H9 (cell line): Measurements from ENCODE around the gene DHRSX. TPM values are rescaled to one million over a fixed set of nuclear protein-coding genes. Genes with fewer than 3 reads are reported as not detected.

Experiments used
- DNase-seq: peaks from one replicate; pipeline ENCODE4 v3.0.0-alpha.2; 2017
- H2AFZ ChIP-seq: one replicate; pipeline ENCODE4 v1.6.1; 2013; ENCODE audit warnings: mild to moderate bottlenecking, low read length, control low read depth, moderate library complexity
- H2AK5ac ChIP-seq: 2 replicates; pipeline ENCODE4 v1.6.1; 2013; ENCODE audit warnings: low read length, control low read depth, mixed read lengths; ENCODE audit not compliant: insufficient read length
- H2BK120ac ChIP-seq: one replicate; pipeline ENCODE4 v1.6.1; 2013; ENCODE audit warnings: low read depth, mild to moderate bottlenecking, low read length, control low read depth, inconsistent platforms; ENCODE audit not compliant: poor library complexity, severe bottlenecking
- H2BK12ac ChIP-seq: 2 replicates; pipeline ENCODE4 v1.6.1; 2013; ENCODE audit warnings: low read length, control low read depth, mixed read lengths, low read depth; ENCODE audit not compliant: insufficient read length
- H2BK15ac ChIP-seq: 2 replicates; pipeline ENCODE4 v1.6.1; 2013; ENCODE audit warnings: low read depth, low read length, control low read depth
- H2BK20ac ChIP-seq: one replicate; pipeline ENCODE4 v1.6.1; 2013; ENCODE audit warnings: low read depth, mild to moderate bottlenecking, low read length, control low read depth, inconsistent platforms; ENCODE audit not compliant: poor library complexity, severe bottlenecking
- H2BK5ac ChIP-seq: 2 replicates; pipeline ENCODE4 v1.6.1; 2013; ENCODE audit warnings: low read length, control low read depth, mixed read lengths; ENCODE audit not compliant: insufficient read length
- H3K14ac ChIP-seq: 2 replicates; pipeline ENCODE4 v1.6.1; 2013; ENCODE audit warnings: low read length, control low read depth; ENCODE audit not compliant: insufficient read depth
- H3K18ac ChIP-seq: 2 replicates; pipeline ENCODE4 v1.6.1; 2013; ENCODE audit warnings: low read depth, mild to moderate bottlenecking, mixed read lengths, low read length, control low read depth; ENCODE audit not compliant: insufficient read length
- H3K23ac ChIP-seq: 2 replicates; pipeline ENCODE4 v1.6.1; 2013; ENCODE audit warnings: low read length, control low read depth, mixed read lengths, low read depth; ENCODE audit not compliant: insufficient read length
- H3K23me2 ChIP-seq: 2 replicates; pipeline ENCODE4 v1.6.1; 2013; ENCODE audit warnings: low read depth, mild to moderate bottlenecking, mixed read lengths, low read length, control low read depth; ENCODE audit not compliant: insufficient read length, poor library complexity, severe bottlenecking
- H3K27ac ChIP-seq: 2 replicates; pipeline ENCODE4 v1.5.1; 2013; ENCODE audit warnings: low read length, control low read depth, mixed read lengths, low read depth; ENCODE audit not compliant: insufficient read length
- H3K27me3 ChIP-seq: 2 replicates; pipeline ENCODE4 v1.6.1; 2013; ENCODE audit warnings: low read length, control low read depth, inconsistent platforms; ENCODE audit not compliant: insufficient read depth
- H3K4ac ChIP-seq: 2 replicates; pipeline ENCODE4 v1.6.1; 2013; ENCODE audit warnings: low read depth, mild to moderate bottlenecking, control low read depth, inconsistent platforms, low read length, moderate library complexity
- H3K4me1 ChIP-seq: 2 replicates; pipeline ENCODE4 v1.6.1; 2013; ENCODE audit warnings: low read length, control low read depth, inconsistent platforms; ENCODE audit not compliant: insufficient read depth
- H3K4me2 ChIP-seq: 2 replicates; pipeline ENCODE4 v1.6.1; 2013; ENCODE audit warnings: low read length, control low read depth, mixed read lengths; ENCODE audit not compliant: insufficient read length, insufficient read depth
- H3K56ac ChIP-seq: 2 replicates; pipeline ENCODE4 v1.6.1; 2013; ENCODE audit warnings: low read depth, mild to moderate bottlenecking, mixed read lengths, low read length, control low read depth; ENCODE audit not compliant: insufficient read length
- H3K79me1 ChIP-seq: 2 replicates; pipeline ENCODE4 v1.6.1; 2013; ENCODE audit warnings: low read depth, mild to moderate bottlenecking, moderate library complexity, low read length, control low read depth, inconsistent platforms; ENCODE audit not compliant: insufficient read depth, poor library complexity, severe bottlenecking
- H3K79me2 ChIP-seq: 2 replicates; pipeline ENCODE4 v1.6.1; 2013; ENCODE audit warnings: low read length, control low read depth, inconsistent platforms; ENCODE audit not compliant: insufficient read depth
- H3K9ac ChIP-seq: 2 replicates; pipeline ENCODE4 v1.6.1; 2013; ENCODE audit warnings: low read length, control low read depth, mixed read lengths; ENCODE audit not compliant: insufficient read length; ENCODE audit errors: extremely low read depth
- H3K9me3 ChIP-seq: one replicate; pipeline ENCODE4 v1.6.1; 2013; ENCODE audit warnings: low read depth, low read length, inconsistent platforms; ENCODE audit not compliant: control insufficient read depth
- H3T11ph ChIP-seq: one replicate; pipeline ENCODE4 v1.6.1; 2013; ENCODE audit warnings: mild to moderate bottlenecking, low read length, control low read depth, inconsistent platforms
- H4K20me1 ChIP-seq: one replicate; pipeline ENCODE4 v1.6.1; 2013; ENCODE audit not compliant: control insufficient read depth, insufficient read length, insufficient read depth
- H4K5ac ChIP-seq: 2 replicates; pipeline ENCODE4 v1.6.1; 2013; ENCODE audit warnings: low read depth, mild to moderate bottlenecking, mixed read lengths, low read length, control low read depth; ENCODE audit not compliant: insufficient read length
- H4K8ac ChIP-seq: replicated peaks from 2 replicates; pipeline ENCODE4 v1.6.1; 2013; ENCODE audit warnings: low read length, control low read depth, mixed read lengths, low read depth; ENCODE audit not compliant: insufficient read length
- H4K91ac ChIP-seq: 2 replicates; pipeline ENCODE4 v1.6.1; 2013; ENCODE audit warnings: low read depth, mild to moderate bottlenecking, moderate library complexity, mixed read lengths, low read length, control low read depth; ENCODE audit not compliant: insufficient read length
- H3K27ac Mint-ChIP-seq, 3 experiments: 2 replicates in 2 of 3; 3 replicates in 1 of 3; pipeline ENCODE4 v1.8.0; 2020 to 2021; ENCODE audit warnings: mixed read lengths in 3 of 3, mild to moderate bottlenecking in 1 of 3, moderate library complexity in 1 of 3
- H3K27me3 Mint-ChIP-seq: 2 replicates; pipeline ENCODE4 v1.8.0; 2021; ENCODE audit warnings: low read depth, mild to moderate bottlenecking, moderate library complexity, mixed read lengths
- H3K36me3 Mint-ChIP-seq, 3 experiments: 2 replicates in 2 of 3; 3 replicates in 1 of 3; pipeline ENCODE4 v1.8.0; 2020 to 2021; ENCODE audit warnings: low read depth in 3 of 3, mixed read lengths in 3 of 3; ENCODE audit not compliant: insufficient read depth in 1 of 3
- H3K4me1 Mint-ChIP-seq, 2 experiments: 2 replicates each; pipeline ENCODE4 v1.8.0; 2020; ENCODE audit warnings: mixed read lengths in 2 of 2
- H3K4me3 Mint-ChIP-seq, 2 experiments: 2 replicates in 1 of 2; 3 replicates in 1 of 2; pipeline ENCODE4 v1.8.0; 2020 to 2021; ENCODE audit warnings: mild to moderate bottlenecking in 2 of 2, mixed read lengths in 2 of 2, moderate library complexity in 1 of 2
- H3K9me3 Mint-ChIP-seq, 2 experiments: 2 replicates in 1 of 2; 3 replicates in 1 of 2; pipeline ENCODE4 v1.8.0; 2020; ENCODE audit warnings: mild to moderate bottlenecking in 2 of 2, mixed read lengths in 2 of 2, moderate library complexity in 1 of 2
- CTCF ChIP-seq: fragments of 200-600 bp; sonication (generic); conservative IDR thresholded peaks from 3 replicates; pipeline ENCODE4 v1.8.0; 2021; ENCODE audit warnings: antibody characterized with exemption, mild to moderate bottlenecking
- WGBS: extraction: QIAGEN DNeasy Blood & Tissue Kit; methylation state at CpG from one replicate; pipeline ENCODE4 v1.1.7; 2013; ENCODE audit warnings: missing lambda C conversion rate, low lambda C conversion rate, mixed read lengths; ENCODE audit not compliant: insufficient read length; ENCODE audit errors: extremely low coverage; 5-methylcytosine and 5-hydroxymethylcytosine counted together
- total RNA-seq: library from RNA; stranded (reverse); gene quantifications from 2 replicates; pipeline ENCODE4 v1.2.1, GENCODE V29; 2021

DHRSX gene
- total RNA-seq, 1 experiment from 2014 or later = 44.0 TPM

DNA sequence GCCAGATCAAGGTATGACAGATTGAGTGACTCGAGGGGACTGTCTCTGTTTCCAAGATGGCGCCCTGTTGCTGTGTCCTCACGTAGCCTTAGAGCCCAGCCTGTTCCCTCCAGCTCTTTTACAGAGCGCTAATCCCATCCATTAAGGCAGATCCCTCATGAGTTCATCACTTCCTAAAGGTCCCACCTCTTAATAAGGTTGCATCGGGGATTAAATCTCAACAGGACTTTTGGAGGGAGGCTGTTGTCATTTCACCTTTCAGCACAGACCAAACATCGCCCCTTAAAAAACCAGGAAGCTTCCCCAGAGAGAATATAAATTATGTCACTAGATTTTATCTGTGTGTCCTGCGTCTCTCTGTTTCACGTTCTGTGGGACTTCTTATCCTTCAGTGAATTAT is 32.6 kb upstream of the DHRSX start:
- Histone ChIP-seq H2BK15ac (no peak overlapping the region), H3K23me2 (no peaks in the 10 kb centered on the region), H3K27me3 (no peaks in the 10 kb centered on the region), H3K4me1 (no peaks in the 10 kb centered on the region), H3K23ac (no peak overlapping the region), H3K79me2 (no peaks in the 10 kb centered on the region), H4K91ac (no peak overlapping the region), H2AK5ac (no peak overlapping the region), H3K4ac (no peak overlapping the region), H4K8ac (no peak overlapping the region), H3K14ac (no peak overlapping the region), H3K4me2 (no peak overlapping the region), H4K20me1 (no peaks in the 10 kb centered on the region), H2BK5ac (no peak overlapping the region), H2BK120ac (no peak overlapping the region), H3K27ac (no peak overlapping the region), H2BK12ac (no peak overlapping the region), H4K5ac (no peak overlapping the region), H3K9ac (no peak overlapping the region), H2AFZ (no peak overlapping the region), H3K9me3 (no peaks in the 10 kb centered on the region), H3K79me1 (no peaks in the 10 kb centered on the region), H3K18ac (no peak overlapping the region), H2BK20ac (no peak overlapping the region), H3K56ac (no peak overlapping the region), H3T11ph (no peak overlapping the region)
- Mint-ChIP-seq H3K27me3 (no peaks in the 10 kb centered on the region; the same call in 1 of the 2 replicates), H3K27ac (no peak overlapping the region; a peak in 1 of 7 replicates), H3K4me3 (no peak overlapping the region), H3K9me3 (no peaks in the 10 kb centered on the region; a peak in 1 of 5 replicates), H3K4me1 (peaks cover 9 to 11% of the 10 kb centered on the region in 2 experiments; a peak in 3 of 4 replicates), H3K36me3 (no peaks in the 10 kb centered on the region)
- no CpG with 5 or more reads among the region's 8 CpGs for WGBS
- no peak for DNase-seq
- TF ChIP-seq CTCF = no peak
